HepG2 (cell line): Measurements from ENCODE around the gene RSPH10B.

Experiments
- ASH2L ChIP-seq: fragments of 300-600, 200-600 bp; sonication (generic); IDR thresholded peaks from 2 replicates; pipeline ENCODE4 v1.7.0; 2017; ENCODE audit warnings: low read depth, mild to moderate bottlenecking, moderate library complexity, mixed read lengths, low read length; ENCODE audit not compliant: insufficient read length
- EZH2 ChIP-seq: conservative IDR thresholded peaks from 2 replicates; pipeline ENCODE4 v1.6.1; 2012; ENCODE audit warnings: mild to moderate bottlenecking, low read depth, low read length, moderate library complexity
- FOXM1 ChIP-seq: sonication (generic); formaldehyde crosslinking; IDR thresholded peaks from 2 replicates; pipeline ENCODE4 v1.5.0; 2020; ENCODE audit warnings: missing genetic modification reagents
- KAT8 ChIP-seq: IDR thresholded peaks from 2 replicates; pipeline ENCODE4 v1.6.1; 2016; ENCODE audit warnings: missing genetic modification reagents, missing compliant biosample characterization
- TBP ChIP-seq: sonication (generic); formaldehyde crosslinking; IDR thresholded peaks from 2 replicates; pipeline ENCODE4 v1.5.0; 2020; ENCODE audit warnings: missing genetic modification reagents
- ZBTB40 ChIP-seq, 2 experiments: fragments of 450-650 bp in 1 of 2; sonication (generic) in 1 of 2; formaldehyde crosslinking in 1 of 2; IDR thresholded peaks; 2 replicates each; pipeline versions ENCODE4 v1.6.1 to v1.8.0; 2016 to 2022; ENCODE audit warnings: antibody characterized with exemption in 1 of 2, mild to moderate bottlenecking in 1 of 2, missing genetic modification reagents in 1 of 2

- no peak for TF ChIP-seq TBP
- TF ChIP-seq KAT8 (CRISPR knock-in tag), result no peak
- TF ChIP-seq ASH2L, result no peak
- no peak for TF ChIP-seq ZBTB40 (IDR thresholded peaks at IDR 0.05)
- no peak for TF ChIP-seq ZBTB40 (CRISPR knock-in tag; IDR thresholded peaks at IDR 0.05)
- no peak for TF ChIP-seq EZH2
- no peak for TF ChIP-seq FOXM1
These were observed 41.1 kb upstream of the RSPH10B start for GRCh38 chr7:6011541-6011940.
